ENCODE data around the gene MANSC1.
"Not testable (repeated sequence)": the region's sequence is repeated elsewhere in the genome, so short reads cannot be mapped to it uniquely, and the experiment has no call there.

Gene MANSC1

DNA sequence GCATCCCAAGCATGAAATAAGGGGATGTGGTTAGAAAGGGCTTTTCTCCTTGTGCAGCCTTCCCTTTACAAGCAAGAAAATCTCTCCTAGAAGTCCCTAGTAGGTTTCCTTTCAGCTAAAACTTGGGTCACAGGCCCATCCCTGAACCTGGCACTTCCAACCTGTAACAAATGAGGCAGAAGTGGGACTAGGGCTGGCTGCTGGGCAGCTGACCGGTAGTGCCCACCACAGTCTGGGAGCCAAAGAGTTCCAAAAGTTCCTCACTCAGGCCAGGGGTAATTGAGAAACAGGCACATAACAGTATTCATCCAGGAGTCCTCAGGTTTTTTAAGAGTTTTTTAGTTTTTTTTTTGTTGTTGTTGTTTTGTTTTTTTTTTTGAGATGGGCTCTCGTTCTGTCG lies 23.8 kb downstream of the MANSC1 start:
- no peak for DNase-seq (ENCODE audit: low read depth, low spot score)

DNA sequence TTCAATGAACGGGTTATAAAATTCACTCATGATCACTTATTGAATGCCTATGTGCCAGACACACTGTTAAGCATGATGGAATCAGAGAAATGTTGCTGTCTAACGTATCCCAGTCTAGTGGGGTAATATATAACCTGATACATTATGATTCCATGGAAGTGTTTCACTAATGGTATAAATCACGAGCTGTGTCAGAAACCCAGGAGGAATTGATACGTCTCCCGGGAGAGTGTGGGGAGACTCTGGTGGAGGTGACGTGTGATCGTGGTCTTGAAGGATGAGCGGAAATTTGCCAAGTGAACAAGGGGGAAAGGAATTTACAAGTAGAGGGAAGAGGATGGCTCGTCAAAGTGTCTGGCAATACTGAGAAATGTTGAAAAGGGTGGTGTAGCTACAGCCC lies 26.5 kb downstream of the MANSC1 start:
- no peak for DNase-seq (ENCODE audit: low read depth, low spot score)

DNA sequence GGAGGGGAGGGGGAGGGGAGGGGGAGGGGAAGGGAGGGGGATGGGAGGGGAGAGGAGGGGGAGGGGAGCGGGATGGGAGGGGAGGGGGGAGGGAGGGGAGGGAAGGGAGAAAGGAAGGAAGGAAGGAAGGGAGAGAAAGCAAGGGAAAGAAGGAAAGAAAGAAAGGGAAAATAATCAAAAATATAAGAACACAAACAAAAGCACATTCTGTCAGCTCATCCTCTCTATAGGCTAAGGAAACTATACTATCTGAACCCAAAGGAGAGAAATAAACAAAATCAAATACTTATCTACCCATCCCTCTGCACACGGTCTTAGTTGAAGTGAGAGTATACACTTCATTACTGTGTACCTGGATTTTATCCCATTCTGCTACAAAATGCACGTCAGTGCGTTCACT lies 26.9 kb downstream of the MANSC1 start:
- DNase-seq (ENCODE audit: low read depth, low spot score) = no peak

DNA sequence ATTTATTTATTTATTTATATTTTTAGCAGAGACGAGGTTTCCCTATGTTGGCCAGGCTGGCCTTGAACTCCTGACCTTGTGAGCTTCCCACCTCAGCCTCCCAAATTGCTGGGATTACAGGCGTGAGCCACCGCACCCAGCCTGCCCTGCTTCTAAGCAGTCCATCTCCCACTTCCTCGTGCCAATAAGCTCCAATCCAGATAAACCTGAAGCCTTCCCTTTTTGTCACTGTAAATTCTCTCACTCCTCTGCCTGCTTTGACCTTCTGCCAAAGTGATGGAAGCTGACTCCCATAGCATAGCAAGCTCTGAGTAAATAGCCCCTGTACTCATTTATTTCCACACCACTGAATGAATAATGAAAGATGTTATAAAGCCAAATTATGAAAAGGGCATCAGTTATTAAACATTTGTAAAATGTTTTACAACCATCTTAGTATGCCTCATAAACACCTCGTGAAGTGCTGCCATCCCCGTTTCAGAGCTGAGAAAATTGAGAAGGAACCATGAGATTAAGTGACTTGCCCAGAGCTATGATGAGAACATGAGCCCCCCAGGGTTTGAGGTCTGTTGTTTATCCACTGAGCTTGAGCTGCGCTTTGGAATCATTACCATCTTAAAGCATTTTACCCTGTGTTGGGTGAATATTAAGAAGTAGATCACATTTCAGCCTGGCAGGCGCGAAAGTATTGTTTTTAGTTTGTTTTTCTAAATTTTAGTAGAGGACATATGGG lies 30.4 kb downstream of the MANSC1 start:
- no peak for DNase-seq (ENCODE audit: low read depth, low spot score)

DNA sequence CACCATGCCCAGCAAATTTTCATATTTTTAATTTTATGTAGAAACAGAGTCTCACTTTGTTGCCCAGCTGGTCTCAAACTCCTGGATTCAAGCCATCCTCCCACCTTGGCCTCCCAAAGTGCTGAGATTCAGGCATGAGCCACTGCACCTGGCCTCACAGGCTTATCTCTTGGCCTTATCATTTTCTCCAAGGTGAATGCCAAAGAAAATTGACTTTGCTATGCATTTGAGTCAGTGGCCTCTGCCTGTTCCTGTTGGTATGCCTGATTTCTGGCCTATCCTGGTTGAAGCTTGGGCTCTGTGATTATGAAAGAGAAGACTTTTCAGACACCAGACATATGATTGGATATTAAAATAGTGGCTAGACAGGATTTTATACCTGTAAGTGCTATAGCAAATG lies 34.2 kb downstream of the MANSC1 start:
- DNase-seq (ENCODE audit: low read depth, low spot score) = no peak

DNA sequence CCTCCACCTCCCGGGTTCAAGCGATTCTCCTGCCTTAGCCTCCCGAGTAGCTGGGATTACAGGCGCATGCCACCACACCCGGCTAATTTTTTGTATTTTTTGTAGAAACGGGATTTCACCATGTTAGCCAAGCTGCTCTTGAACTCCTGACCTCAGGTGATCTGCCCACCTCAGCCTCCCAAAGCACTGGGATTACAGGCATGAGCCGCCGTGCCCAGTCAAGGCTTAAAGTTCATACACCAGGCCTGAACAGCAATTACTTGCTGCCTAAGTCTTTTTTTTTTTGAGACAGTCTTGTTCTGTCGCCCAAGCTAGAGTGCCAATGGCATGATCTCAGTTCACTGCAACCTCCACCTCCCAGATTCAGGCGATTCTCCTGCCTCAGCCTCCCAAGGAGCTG lies 39.3 kb downstream of the MANSC1 start:
- not testable (repeated sequence) for DNase-seq (ENCODE audit: low read depth, low spot score)

DNA sequence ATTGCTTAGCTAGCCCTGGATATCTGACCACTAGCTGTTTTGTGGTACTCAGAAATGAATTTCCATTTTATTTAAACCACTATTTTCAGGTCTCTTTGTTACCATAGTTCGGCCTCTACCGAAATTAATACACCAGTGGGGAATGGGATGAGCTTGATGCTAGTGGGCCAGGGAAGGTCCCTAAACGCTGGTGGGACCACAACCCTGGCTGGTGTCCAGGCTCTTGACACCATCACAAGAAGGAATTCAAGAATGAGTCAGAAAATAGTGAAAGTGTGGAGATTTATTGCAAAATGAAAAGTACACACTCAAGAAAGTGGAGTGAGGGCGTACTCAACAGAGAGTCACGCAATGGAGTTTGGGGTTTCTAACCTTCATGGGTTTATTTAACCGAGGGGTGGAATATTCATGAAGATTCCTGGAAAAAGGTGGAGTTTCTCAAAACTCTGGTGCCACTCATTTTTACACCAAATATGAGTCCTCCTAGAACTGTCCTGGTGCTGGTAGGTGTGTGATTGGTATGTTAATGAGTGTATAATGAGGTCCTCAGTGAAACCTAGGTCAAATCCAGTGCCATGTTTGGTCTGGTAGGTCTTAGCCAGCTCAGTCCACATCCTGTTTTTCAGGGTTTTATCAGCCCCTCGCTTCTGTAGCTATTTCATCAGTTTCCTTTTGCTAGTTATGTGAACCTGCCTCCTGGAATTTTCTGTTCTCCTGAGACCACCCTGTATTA lies 44.3 kb downstream of the MANSC1 start:
- DNase-seq (ENCODE audit: low read depth, low spot score) = no peak

DNA sequence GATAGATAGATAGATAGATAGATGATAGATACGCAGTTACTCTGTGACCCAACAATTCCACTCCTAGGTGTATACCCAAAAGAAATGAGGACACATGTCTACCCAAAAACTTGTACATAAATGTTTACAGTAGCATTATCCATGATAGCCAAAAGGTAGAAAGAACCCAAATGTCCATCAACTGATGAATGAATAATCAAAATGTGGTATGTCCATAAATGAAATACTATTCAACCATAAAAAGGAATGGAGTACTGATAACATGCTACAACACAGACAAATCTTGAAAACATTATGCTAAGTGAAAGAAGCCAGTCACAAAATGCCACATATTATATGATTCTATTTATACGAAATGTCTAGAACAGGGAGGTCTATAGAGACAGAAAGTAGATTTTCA lies 47.1 kb downstream of the MANSC1 start:
- DNase-seq (ENCODE audit: low read depth, low spot score) = no peak

DNA sequence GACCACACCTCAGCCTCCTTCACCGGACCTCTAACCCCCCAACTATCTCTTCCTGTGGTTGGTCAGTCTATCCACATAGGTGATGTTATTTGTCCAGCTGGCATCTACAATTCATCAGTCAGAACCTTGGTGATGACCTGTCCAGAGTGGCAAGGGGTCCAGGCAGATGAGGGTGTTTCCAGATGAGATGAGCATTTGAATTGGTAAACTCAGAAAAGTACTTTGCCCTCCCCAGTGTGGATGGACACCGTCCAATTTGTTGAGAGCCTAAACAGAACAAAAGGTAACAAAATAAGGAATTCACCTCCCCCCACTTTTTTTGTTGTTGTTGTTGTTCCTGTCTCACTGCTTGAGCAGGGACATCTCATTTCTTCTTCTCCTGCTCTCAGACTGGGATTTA lies 48.9 kb downstream of the MANSC1 start:
- no peak for DNase-seq (ENCODE audit: low read depth, low spot score)

DNA sequence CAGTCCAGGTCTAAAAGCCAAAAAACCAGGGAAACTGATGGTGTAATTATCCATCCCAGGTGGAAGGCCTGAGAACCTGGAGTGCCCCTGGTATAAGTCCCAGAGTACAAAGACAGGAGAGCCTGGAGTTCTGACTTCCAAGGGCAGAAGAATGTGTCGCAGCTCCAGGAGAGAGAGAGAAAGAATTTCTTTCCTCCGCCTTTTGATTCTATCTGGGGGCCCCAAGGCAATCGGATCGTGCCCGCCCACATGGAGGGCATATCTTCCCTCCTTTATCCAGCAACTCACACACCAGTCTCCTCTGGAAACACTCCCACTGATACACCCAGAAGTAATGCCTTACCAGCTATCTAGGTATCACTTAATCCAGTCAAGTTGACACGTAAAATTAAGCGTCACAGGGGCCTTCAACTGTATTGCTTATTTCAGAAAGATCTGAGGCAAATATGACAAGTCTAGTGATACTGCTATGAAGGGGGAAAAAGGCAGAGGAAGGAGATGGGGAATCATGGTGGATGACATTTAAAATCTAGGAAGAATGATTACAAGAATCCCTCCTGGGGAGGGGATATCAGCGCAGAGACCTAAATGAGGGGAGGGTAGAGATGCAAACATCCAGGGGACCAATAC lies 52.7 kb downstream of the MANSC1 start:
- no peak for DNase-seq (ENCODE audit: low read depth, low spot score)

DNA sequence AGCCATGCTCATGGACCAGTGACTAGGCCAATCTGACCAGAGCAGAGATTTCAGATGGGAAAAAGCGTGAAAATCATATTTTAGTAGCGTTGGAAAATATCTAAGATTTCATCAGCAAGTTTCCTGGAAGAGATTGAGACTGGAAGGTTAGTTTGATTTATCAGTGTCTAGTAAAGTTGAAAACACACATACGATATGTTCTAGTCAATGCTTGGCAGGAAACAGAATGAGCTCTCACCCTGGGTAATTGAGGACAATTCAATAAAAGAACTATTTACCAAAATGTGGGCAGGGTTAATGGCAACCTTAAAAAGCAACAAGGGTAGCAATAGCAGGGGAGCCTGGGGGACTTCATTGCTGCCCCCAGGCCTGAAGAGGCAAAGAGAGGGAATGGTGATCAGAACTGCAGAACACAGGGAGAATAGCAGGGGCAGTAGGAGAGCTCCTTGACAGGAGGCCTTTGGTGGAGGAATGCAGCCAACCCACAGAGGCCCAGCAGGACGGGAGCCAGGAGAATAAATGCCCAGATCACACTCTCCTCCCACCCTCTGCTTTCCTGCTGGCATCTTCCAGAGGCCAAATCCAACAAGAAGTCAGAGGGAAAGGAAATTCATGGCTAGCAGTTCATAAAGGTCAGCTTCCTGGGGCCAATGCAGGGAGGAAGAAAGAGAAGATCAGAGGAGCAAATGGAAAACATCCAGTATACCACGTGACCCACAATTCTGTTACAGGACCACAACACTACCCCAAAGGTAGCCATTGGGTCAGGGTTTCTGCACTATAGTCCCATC lies 55.6 kb downstream of the MANSC1 start:
- peak; percentile 41 for DNase-seq (ENCODE audit: low read depth, low spot score)

DNA sequence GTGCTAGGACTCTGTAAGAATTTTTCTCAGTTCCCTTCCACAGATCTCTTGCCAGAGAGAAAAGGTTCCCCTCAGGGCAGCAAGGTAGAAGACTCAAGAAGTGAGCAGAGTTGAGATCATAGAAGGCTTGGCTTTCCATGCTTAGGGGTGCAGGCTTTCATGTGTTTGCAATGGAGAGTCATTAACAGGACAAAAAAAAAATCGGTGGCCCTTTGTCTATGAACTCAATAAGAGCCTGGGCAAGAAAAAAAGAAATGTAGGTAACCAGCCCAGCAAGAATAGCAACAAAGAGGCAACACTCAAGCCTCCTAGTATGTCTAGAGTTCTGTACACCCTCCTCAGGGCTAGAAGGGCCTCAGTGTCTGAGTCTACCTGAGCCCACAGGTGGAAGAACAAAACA lies 59.8 kb downstream of the MANSC1 start:
- no peak for DNase-seq (ENCODE audit: low read depth, low spot score)

DNA sequence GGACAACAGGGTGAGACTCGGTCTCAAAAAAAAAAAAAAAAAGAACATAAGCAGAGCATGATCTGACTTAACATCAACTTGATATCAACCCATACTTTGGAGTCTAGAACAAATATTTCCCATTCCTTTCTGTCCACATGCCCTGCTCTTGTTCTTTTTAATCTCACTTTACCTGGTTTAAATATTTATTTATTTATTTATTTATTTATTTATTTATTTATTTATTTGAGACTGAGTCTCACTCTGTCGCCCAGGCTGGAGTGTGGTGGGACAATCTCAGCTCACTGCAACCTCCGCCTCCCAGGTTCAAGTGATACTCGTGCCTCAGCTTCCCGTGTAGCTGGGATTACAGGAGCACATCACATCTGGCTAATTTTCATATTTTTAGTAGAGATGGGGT lies 63.6 kb downstream of the MANSC1 start:
- no peak for DNase-seq (ENCODE audit: low read depth, low spot score)

DNA sequence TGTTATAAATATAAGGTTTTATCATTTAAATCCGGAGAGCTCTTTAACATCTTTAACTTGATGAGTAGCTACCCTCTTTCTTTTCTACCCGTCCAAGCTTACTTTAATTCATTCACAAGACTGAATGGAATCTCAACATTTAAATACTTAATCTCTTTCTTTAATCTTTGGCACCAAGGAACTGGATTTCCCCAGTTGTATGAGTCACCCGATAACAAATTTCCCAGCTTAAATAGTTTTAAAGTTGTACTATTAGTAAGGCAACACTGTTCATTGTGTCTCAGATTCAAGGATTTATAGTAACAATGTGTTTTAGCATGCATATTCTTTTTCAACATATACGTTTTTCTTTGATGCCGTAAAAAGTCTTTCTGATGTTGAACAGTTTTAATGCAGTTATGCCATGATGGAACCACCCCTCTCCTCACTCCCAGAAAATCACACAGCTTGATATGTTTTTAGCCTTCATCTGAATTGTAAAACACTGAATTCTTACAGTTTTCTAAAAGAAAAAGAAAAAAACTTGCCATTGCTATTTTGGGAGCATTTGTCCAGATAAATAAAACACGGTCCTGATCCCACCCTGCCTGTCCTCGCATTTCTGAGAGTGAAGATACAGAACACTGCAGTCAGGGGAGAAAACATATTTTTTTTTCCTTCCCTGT lies 67.1 kb downstream of the MANSC1 start:
- no peak for DNase-seq (ENCODE audit: low read depth, low spot score)

DNA sequence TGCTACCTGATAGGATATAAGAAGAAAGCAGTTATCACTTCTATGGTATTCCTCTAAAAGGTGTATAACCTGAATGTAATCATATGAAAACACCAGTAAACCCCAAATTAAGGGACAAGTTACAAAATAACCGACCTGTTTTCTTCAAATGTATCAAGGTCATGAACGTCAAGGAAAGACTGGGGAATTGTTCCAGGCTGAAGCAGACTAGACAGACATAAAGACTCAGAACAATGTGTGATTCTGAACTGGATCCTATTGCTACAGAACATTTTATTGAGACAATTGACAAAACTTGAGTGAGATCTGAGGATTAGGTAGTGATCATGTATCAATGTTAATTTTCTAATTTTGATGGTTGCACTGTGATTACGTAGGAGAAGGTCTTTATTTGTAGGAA lies 67.8 kb downstream of the MANSC1 start:
- no peak for DNase-seq (ENCODE audit: low read depth, low spot score)

DNA sequence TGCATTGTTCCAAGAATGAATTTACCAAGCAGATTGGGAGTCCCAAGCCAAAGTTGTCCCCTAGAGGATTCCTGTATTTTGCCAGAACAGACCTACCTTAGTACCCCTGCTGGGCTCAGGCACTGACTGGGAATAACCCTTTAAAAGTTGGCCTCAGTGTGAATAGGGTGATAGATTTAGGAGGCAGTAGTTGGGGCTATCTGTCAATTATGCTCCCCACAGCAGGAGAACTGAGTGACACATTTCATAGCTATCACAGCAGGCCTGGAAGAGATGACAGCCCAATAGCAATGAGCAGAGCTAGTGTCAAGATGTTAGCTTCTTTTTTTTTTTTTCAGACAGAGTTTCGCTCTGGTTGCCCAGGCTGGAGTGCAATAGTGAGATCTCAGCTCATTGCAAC lies 68.9 kb downstream of the MANSC1 start:
- DNase-seq (ENCODE audit: low read depth, low spot score) = no peak

DNA sequence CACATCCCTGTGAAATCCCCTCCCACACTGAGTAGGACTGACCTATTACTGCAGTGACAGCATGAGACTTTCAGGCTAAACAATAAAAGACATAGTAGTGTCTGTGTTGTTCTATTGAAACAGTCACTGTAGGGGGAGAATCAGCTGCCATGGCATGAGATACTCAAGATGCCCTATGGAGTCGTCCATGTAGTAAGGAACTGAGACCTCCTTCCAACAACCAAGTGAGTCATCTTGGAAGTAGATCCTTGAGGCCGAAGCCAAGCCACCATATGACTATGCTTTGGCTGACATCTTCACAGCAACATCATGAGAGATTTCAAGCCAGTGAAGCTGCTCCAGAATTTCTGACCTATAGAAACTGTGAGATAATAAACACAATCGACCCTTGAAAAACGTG lies 71.1 kb downstream of the MANSC1 start:
- DNase-seq (ENCODE audit: low read depth, low spot score) = no peak
